ENCODE measurements around the gene ZNF792.

DNA sequence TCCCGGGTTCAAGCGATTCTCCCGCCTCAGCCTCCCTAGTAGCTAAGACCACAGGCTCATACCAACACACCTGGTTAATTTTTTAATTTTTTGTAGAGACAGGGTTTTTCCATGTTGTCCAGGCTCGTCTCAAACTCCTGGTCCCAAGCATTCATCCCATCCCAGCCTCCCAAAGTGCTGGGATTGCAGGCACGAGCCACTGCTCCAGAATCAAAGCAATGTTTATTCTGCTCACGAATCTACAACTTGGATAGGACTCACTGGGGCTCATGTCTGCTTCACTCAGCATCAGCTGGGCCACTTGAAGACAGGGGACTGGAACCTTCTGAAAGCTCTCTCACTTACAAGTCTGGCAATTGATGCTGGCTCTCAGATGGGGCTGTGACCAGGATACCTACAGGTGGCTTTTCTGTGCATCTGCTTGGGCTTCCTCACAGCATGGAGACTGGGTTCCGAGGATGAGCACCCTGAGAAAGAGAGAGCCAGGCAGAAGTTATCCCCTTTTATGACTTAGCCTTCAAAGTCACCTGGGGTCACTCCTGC is 8.2 kb upstream of the ZNF792 start:
- no peak for TF ChIP-seq EZH2 (IDR thresholded peaks at IDR 0.05; ENCODE audit: borderline replicate concordance, insufficient read depth, low read depth, low read length, poor library complexity, severe bottlenecking)
- TF ChIP-seq CTCF (IDR thresholded peaks at IDR 0.05) = no peak

Measured in B cell (primary cell).